GM12878 (cell line): ENCODE data around the gene ZNF506. TPM values are rescaled to one million over a fixed set of nuclear protein-coding genes. Genes with fewer than 3 reads are reported as not detected.
"Not testable (repeated sequence)": the region's sequence is repeated elsewhere in the genome, so short reads cannot be mapped to it uniquely, and the experiment has no call there.

Experiments
- ATAC-seq: fragments of 200-7000 bp; cut with Tn5 transposase; 3 replicates; pipeline ENCODE4 v1.9.1; 2020; ENCODE audit warnings: mild to moderate bottlenecking, moderate library complexity
- BruUV-seq: library from RNA; stranded (reverse); fragments of 400-500 nt; replicated peaks from 2 replicates; lab custom pipeline; 2021; lab: Mats Ljungman, UMichigan
- CTCF ChIA-PET: fragments of 300-600 bp; sonication (Branson Sonifier 250); formaldehyde crosslinking; extraction: SDS; loops from one replicate; lab custom pipeline; 2021; ENCODE audit warnings: inconsistent platforms; lab: Yijun Ruan, JAX
- POLR2A ChIA-PET: fragments of 350-600 bp; formaldehyde crosslinking; extraction: SDS; loops from one replicate; lab custom pipeline; 2021; ENCODE audit warnings: inconsistent platforms; lab: Charles Lee
- RAD21 ChIA-PET: fragments of 300-600 bp; sonication (Branson Sonifier 250); formaldehyde crosslinking; loops from one replicate; lab custom pipeline; 2023; ENCODE audit warnings: antibody characterized with exemption; ENCODE audit not compliant: unreplicated experiment; lab: Charles Lee
- SMC1A ChIA-PET: fragments of 300-600 bp; sonication (Branson Sonifier 250); formaldehyde crosslinking; loops from one replicate; lab custom pipeline; 2023; ENCODE audit not compliant: unreplicated experiment, uncharacterized antibody; lab: Charles Lee
- DNase-seq: peaks from one replicate; pipeline ENCODE4 v3.0.0-alpha.2; 2011; ENCODE audit warnings: low read depth, low spot score
- FAIRE-seq: peaks from 3 replicates; lab custom pipeline; 2011; peaks lifted over from hg19 to GRCh38; lab: Jason Lieb, UNC
- H2AFZ ChIP-seq: 2 replicates; pipeline ENCODE4 v1.6.0; 2011; ENCODE audit warnings: low read depth, low read length, control low read depth; ENCODE audit not compliant: control insufficient read depth
- H3K27ac ChIP-seq: 2 replicates; pipeline ENCODE4 v1.5.1; 2011; ENCODE audit warnings: control low read depth; ENCODE audit not compliant: control insufficient read depth, insufficient read depth
- H3K27me3 ChIP-seq, 2 experiments: replicated peaks in 1 of 2; 2 replicates each; pipeline versions ENCODE4 v1.6.0 to v1.6.1; 2011; ENCODE audit warnings: low read length in 1 of 2; ENCODE audit not compliant: control insufficient read depth in 2 of 2, insufficient read depth in 2 of 2
- H3K36me3 ChIP-seq, 2 experiments: 2 replicates each; pipeline ENCODE4 v1.5.1; 2011; ENCODE audit warnings: low read length in 1 of 2; ENCODE audit not compliant: control insufficient read depth in 2 of 2, insufficient read depth in 2 of 2
- H3K4me1 ChIP-seq: 2 replicates; pipeline ENCODE4 v1.6.1; 2011; ENCODE audit warnings: mild to moderate bottlenecking, low read length, moderate library complexity, mixed read lengths; ENCODE audit not compliant: control insufficient read depth, insufficient read depth
- H3K4me2 ChIP-seq: 2 replicates; pipeline ENCODE4 v1.6.0; 2011; ENCODE audit warnings: control low read depth; ENCODE audit not compliant: control insufficient read depth, insufficient read depth
- H3K4me3 ChIP-seq: fragments of 200-600 bp; sonication (generic); 2 replicates; pipeline ENCODE4 v1.5.1; 2016
- H3K79me2 ChIP-seq: 2 replicates; pipeline ENCODE4 v1.6.0; 2011; ENCODE audit warnings: low read length; ENCODE audit not compliant: control insufficient read depth, insufficient read depth
- H3K9ac ChIP-seq: 2 replicates; pipeline ENCODE4 v1.8.0; 2011; ENCODE audit warnings: low read length, control low read depth, mixed read lengths; ENCODE audit not compliant: control insufficient read depth, insufficient read depth
- H3K9me3 ChIP-seq: replicated peaks from 3 replicates; pipeline ENCODE4 v1.5.1; 2011; ENCODE audit warnings: mild to moderate bottlenecking, low read length; ENCODE audit not compliant: control insufficient read depth, insufficient read depth
- H4K20me1 ChIP-seq: 2 replicates; pipeline ENCODE4 v1.6.0; 2011; ENCODE audit not compliant: control insufficient read depth, insufficient read depth
- BACH1 ChIP-seq: fragments of 450-650 bp; IDR thresholded peaks from 2 replicates; pipeline ENCODE4 v1.6.1; 2017; ENCODE audit warnings: mild to moderate bottlenecking, borderline replicate concordance
- DPF2 ChIP-seq: fragments of 450-650 bp; IDR thresholded peaks from 2 replicates; pipeline ENCODE4 v1.6.1; 2017; ENCODE audit warnings: mild to moderate bottlenecking
- WGBS: methylation state at CpG from one replicate; pipeline ENCODE4 v1.1.6; 2016; ENCODE audit warnings: low lambda C conversion rate; ENCODE audit not compliant: insufficient replicate concordance, insufficient coverage; ENCODE audit errors: missing lambda C conversion rate; 5-methylcytosine and 5-hydroxymethylcytosine counted together
- in situ Hi-C: fragments of 300-500 bp; cut with MboI; formaldehyde crosslinking; loops from 9 replicates; pipeline ENCODE4 v1.14.3; 2018; ENCODE audit warnings: mixed read lengths
- intact Hi-C: fragments of 100-400 bp; cut with micrococcal nuclease; formaldehyde crosslinking; loops from one replicate; pipeline ENCODE4 v1.14.2; 2022; ENCODE audit not compliant: unreplicated experiment
- polyA plus RNA-seq, 11 experiments: library from polyadenylated mRNA; depleted of rRNA in 4 of 11; unstranded in 6 of 11; stranded (reverse) in 5 of 11; fragments of >200 nt; fragmentation: Nextera tagmentation in 4 of 11; fragmentation: Illumina TruSeq in 1 of 11; extraction: Ambion mirVana in 4 of 11; extraction: Trizol in 1 of 11; gene quantifications; 1 replicate in 1 of 11; 2 replicates in 10 of 11; pipeline versions ENCODE4 v1.2.1 to v1.2.3, GENCODE V29; 2011 to 2016; ENCODE audit warnings: inconsistent platforms in 2 of 11, missing spikeins in 2 of 11, low read depth in 1 of 11
- total RNA-seq, 4 experiments: library from RNA; depleted of rRNA in 3 of 4; stranded (reverse); fragments of >200 nt in 3 of 4; fragmentation: Illumina TruSeq in 1 of 4; extraction: Trizol in 1 of 4; gene quantifications; 2 replicates each; pipeline versions ENCODE4 v1.2.1 to v1.2.3, GENCODE V29; 2013 to 2021
- TF ChIP-seq, protein P1 (sequence below): fragments of 450-650 bp; formaldehyde crosslinking; IDR thresholded peaks from 2 replicates; pipeline ENCODE4 v1.5.0; 2022; ENCODE audit warnings: mild to moderate bottlenecking, missing genetic modification characterization
- TF ChIP-seq, protein P2 (sequence below): fragments of 450-650 bp; IDR thresholded peaks from 2 replicates; pipeline ENCODE4 v1.6.1; 2017; ENCODE audit warnings: mild to moderate bottlenecking, low read depth, inconsistent platforms; ENCODE audit not compliant: poor library complexity, severe bottlenecking

The ZNF506 gene
- total and polyA plus RNA-seq, 10 of the 15 experiments (the other 5 are each of a cell fraction or from before 2014, with no cell fraction given), result 3.5 to 12.0 (median 7.9) TPM

DNA sequence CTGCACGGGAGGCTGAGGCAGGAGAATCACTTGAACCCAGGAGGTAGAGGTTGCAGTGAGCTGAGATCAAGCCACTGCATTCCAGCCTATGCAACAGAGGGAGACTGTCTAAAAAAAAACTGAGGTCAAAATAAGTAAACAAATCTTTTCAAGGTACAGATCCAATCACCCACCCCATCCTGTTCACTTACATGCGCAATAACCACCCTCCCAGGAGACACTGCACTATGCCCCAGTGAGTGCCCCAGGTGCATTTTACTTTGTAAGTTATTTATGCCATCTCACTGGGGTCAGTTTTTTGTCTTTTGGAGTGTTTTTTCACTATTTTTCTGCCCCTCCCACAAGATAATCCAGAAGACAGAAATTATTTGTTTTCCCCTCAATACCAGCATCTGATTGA lies 37.2 kb upstream of the ZNF506 start (continued):
- TF ChIP-seq, protein P1, sequence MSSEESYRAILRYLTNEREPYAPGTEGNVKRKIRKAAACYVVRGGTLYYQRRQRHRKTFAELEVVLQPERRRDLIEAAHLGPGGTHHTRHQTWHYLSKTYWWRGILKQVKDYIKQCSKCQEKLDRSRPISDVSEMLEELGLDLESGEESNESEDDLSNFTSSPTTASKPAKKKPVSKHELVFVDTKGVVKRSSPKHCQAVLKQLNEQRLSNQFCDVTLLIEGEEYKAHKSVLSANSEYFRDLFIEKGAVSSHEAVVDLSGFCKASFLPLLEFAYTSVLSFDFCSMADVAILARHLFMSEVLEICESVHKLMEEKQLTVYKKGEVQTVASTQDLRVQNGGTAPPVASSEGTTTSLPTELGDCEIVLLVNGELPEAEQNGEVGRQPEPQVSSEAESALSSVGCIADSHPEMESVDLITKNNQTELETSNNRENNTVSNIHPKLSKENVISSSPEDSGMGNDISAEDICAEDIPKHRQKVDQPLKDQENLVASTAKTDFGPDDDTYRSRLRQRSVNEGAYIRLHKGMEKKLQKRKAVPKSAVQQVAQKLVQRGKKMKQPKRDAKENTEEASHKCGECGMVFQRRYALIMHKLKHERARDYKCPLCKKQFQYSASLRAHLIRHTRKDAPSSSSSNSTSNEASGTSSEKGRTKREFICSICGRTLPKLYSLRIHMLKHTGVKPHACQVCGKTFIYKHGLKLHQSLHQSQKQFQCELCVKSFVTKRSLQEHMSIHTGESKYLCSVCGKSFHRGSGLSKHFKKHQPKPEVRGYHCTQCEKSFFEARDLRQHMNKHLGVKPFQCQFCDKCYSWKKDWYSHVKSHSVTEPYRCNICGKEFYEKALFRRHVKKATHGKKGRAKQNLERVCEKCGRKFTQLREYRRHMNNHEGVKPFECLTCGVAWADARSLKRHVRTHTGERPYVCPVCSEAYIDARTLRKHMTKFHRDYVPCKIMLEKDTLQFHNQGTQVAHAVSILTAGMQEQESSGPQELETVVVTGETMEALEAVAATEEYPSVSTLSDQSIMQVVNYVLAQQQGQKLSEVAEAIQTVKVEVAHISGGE (CRISPR knock-in tag), result no peak
- no peak for TF ChIP-seq DPF2
- TF ChIP-seq BACH1, result no peak
- TF ChIP-seq, protein P2, sequence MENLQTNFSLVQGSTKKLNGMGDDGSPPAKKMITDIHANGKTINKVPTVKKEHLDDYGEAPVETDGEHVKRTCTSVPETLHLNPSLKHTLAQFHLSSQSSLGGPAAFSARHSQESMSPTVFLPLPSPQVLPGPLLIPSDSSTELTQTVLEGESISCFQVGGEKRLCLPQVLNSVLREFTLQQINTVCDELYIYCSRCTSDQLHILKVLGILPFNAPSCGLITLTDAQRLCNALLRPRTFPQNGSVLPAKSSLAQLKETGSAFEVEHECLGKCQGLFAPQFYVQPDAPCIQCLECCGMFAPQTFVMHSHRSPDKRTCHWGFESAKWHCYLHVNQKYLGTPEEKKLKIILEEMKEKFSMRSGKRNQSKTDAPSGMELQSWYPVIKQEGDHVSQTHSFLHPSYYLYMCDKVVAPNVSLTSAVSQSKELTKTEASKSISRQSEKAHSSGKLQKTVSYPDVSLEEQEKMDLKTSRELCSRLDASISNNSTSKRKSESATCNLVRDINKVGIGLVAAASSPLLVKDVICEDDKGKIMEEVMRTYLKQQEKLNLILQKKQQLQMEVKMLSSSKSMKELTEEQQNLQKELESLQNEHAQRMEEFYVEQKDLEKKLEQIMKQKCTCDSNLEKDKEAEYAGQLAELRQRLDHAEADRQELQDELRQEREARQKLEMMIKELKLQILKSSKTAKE, result no peak

DNA sequence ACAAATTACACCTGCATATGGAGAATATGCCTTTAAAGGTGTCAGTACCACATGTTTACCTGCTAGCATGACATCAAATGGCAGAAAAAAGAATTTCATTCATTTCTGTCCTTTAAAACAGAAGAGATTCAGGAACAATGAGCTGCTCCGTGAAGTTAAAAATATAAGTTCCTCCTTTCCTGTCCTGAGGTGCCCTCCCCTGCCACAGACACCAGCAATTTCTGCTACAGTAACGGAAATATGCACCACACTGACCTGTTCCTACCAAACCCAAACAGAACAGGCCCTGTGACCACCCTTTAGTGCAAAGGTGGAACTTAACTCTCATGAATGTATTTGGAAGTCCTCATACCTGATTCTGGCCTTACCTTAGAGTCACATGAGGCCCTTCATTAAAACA lies 30.2 kb upstream of the ZNF506 start:
- H3K79me2 ChIP-seq, H3K9me3 ChIP-seq, H3K9ac ChIP-seq, H3K27ac ChIP-seq, SMC1A ChIA-PET, FAIRE-seq, H3K4me2 ChIP-seq, H2AFZ ChIP-seq, RAD21 ChIA-PET, intact Hi-C loops, in situ Hi-C loops, POLR2A ChIA-PET, BruUV-seq, DNase-seq, ATAC-seq, H3K4me1 ChIP-seq, H4K20me1 ChIP-seq, H3K36me3 ChIP-seq, H3K4me3 ChIP-seq, H3K27me3 ChIP-seq: not testable (repeated sequence)
- WGBS, result 47% methylated on average over 2 of the region's 2 CpGs
- CTCF ChIA-PET, result interaction anchor here (0.6 kb wide), 1 partner anchor 25 kb away, joined by 5 read pairs; no protein-coding TSS in a partner anchor
